Measurements from ENCODE around the gene HSD17B14. TPM values are rescaled to one million over a fixed set of nuclear protein-coding genes. Genes with fewer than 3 reads are reported as not detected.
"Not testable (repeated sequence)": the region's sequence is repeated elsewhere in the genome, so short reads cannot be mapped to it uniquely, and the experiment has no call there.

Gene HSD17B14
- total and polyA plus RNA-seq, 2 experiments from 2014 or later = 8.4 to 11.7 TPM

- peak; percentile 98 for DNase-seq (ENCODE audit: low spot score)
- H3K36me3 ChIP-seq (ENCODE audit: insufficient read depth) = peaks cover 12% of the 10 kb centered on the region
- peak within 1 kb of the TSS; percentile 100 for H3K27ac Mint-ChIP-seq
- H3K4me3 Mint-ChIP-seq = peak within 1 kb of the TSS; percentile 99
- H3K27ac ChIP-seq (ENCODE audit: low read depth) = peak within 1 kb of the TSS; percentile 94
- peaks cover 12% of the 10 kb centered on the region for H3K4me1 ChIP-seq (ENCODE audit: insufficient read depth)
- peak within 1 kb of the TSS; percentile 81 for H3K4me2 ChIP-seq
- H4K20me1 ChIP-seq (replicated peaks; ENCODE audit: insufficient read depth) = peaks cover 17% of the 10 kb centered on the region
- ATAC-seq = peak; percentile 62
- H3K27me3 Mint-ChIP-seq (ENCODE audit: insufficient read depth, low read depth, poor library complexity) = peaks cover 11% of the 10 kb centered on the region
- peaks cover 15% of the 10 kb centered on the region for H3F3A ChIP-seq (replicated peaks; ENCODE audit: low read depth)
- peaks cover 4% of the 10 kb centered on the region; the same call in 1 of the 3 replicates for H3K9me3 Mint-ChIP-seq
- no peaks in the 10 kb centered on the region for H3K27me3 ChIP-seq (ENCODE audit: insufficient read depth)
- TF ChIP-seq ETS1 (IDR thresholded peaks at IDR 0.05) (peak; percentile 13; the same call in 1 of the 2 replicates), ZNF114 (CRISPR knock-in tag; IDR thresholded peaks at IDR 0.05) (peak; percentile 41; the same call in 1 of the 2 replicates), POLR2AphosphoS5 (IDR thresholded peaks at IDR 0.05; ENCODE audit: low read depth) (peak; percentile 100), CREB1 (CRISPR knock-in tag; IDR thresholded peaks at IDR 0.05; ENCODE audit: low read depth) (peak; percentile 98), REST (IDR thresholded peaks at IDR 0.05; ENCODE audit: unreplicated experiment) (no peak)
- TF ChIP-seq, protein P1, sequence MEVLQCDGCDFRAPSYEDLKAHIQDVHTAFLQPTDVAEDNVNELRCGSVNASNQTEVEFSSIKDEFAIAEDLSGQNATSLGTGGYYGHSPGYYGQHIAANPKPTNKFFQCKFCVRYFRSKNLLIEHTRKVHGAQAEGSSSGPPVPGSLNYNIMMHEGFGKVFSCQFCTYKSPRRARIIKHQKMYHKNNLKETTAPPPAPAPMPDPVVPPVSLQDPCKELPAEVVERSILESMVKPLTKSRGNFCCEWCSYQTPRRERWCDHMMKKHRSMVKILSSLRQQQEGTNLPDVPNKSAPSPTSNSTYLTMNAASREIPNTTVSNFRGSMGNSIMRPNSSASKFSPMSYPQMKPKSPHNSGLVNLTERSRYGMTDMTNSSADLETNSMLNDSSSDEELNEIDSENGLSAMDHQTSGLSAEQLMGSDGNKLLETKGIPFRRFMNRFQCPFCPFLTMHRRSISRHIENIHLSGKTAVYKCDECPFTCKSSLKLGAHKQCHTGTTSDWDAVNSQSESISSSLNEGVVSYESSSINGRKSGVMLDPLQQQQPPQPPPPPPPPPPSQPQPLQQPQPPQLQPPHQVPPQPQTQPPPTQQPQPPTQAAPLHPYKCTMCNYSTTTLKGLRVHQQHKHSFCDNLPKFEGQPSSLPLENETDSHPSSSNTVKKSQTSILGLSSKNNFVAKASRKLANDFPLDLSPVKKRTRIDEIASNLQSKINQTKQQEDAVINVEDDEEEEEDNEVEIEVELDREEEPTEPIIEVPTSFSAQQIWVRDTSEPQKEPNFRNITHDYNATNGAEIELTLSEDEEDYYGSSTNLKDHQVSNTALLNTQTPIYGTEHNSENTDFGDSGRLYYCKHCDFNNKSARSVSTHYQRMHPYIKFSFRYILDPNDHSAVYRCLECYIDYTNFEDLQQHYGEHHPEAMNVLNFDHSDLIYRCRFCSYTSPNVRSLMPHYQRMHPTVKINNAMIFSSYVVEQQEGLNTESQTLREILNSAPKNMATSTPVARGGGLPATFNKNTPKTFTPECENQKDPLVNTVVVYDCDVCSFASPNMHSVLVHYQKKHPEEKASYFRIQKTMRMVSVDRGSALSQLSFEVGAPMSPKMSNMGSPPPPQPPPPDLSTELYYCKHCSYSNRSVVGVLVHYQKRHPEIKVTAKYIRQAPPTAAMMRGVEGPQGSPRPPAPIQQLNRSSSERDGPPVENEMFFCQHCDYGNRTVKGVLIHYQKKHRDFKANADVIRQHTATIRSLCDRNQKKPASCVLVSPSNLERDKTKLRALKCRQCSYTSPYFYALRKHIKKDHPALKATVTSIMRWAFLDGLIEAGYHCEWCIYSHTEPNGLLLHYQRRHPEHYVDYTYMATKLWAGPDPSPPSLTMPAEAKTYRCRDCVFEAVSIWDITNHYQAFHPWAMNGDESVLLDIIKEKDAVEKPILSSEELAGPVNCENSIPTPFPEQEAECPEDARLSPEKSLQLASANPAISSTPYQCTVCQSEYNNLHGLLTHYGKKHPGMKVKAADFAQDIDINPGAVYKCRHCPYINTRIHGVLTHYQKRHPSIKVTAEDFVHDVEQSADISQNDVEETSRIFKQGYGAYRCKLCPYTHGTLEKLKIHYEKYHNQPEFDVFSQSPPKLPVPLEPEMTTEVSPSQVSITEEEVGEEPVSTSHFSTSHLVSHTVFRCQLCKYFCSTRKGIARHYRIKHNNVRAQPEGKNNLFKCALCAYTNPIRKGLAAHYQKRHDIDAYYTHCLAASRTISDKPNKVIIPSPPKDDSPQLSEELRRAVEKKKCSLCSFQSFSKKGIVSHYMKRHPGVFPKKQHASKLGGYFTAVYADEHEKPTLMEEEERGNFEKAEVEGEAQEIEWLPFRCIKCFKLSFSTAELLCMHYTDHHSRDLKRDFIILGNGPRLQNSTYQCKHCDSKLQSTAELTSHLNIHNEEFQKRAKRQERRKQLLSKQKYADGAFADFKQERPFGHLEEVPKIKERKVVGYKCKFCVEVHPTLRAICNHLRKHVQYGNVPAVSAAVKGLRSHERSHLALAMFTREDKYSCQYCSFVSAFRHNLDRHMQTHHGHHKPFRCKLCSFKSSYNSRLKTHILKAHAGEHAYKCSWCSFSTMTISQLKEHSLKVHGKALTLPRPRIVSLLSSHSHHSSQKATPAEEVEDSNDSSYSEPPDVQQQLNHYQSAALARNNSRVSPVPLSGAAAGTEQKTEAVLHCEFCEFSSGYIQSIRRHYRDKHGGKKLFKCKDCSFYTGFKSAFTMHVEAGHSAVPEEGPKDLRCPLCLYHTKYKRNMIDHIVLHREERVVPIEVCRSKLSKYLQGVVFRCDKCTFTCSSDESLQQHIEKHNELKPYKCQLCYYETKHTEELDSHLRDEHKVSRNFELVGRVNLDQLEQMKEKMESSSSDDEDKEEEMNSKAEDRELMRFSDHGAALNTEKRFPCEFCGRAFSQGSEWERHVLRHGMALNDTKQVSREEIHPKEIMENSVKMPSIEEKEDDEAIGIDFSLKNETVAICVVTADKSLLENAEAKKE (CRISPR knock-in tag; IDR thresholded peaks at IDR 0.05) = no peak
- H3K4me1 Mint-ChIP-seq = peaks cover 33% of the 10 kb centered on the region
- peaks cover 35% of the 10 kb centered on the region for H3K36me3 Mint-ChIP-seq (ENCODE audit: low read depth)
- H3K9me2 ChIP-seq (ENCODE audit: insufficient read depth) = no peaks in the 10 kb centered on the region
- no peak within 1 kb of the TSS for H2AFZ ChIP-seq
- peak within 1 kb of the TSS; percentile 76 for H3K4me3 ChIP-seq
- peaks cover 21% of the 10 kb centered on the region for H3K79me2 ChIP-seq (replicated peaks; ENCODE audit: insufficient read depth)
Measured at GRCh38 chr19:48872182-48872883, 36.0 kb upstream of the HSD17B14 start, which contains the start of gene PPP1R15A. PPP1R15A (plus strand) TSS chr19:48872421; CDS start chr19:48873234, 813 bp downstream.

DNA sequence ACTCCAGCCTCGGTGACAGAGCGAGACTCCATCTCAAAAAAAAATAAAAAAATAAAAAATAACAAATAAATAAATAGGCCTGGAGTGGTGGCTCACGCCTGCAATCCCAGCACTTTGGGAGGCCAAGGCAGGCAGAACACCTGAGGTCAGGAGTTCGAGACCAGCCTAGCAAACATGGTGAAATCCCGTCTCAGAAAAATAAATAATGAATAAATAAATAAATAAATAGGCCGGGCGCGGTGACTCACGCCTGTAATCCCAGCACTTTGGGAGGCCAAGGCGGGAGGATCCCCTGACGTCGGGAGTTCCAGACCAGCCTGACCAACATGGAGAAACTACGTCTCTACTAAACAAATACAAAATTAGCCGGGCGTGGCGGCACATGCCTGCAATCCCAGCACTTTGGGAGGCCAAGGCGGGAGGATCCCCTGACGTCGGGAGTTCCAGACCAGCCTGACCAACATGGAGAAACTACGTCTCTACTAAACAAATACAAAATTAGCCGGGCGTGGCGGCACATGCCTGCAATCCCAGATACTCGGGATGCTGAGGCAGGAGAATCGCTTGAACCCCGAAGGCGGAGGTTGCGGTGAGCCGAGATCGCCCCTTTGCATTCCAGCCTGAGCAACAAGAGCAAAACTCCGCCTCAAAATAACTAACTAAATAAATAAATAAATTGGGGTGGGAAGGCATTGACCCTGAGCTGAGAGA, 35.3 kb upstream of the HSD17B14 start:
- not testable (repeated sequence) for H3K9me3 Mint-ChIP-seq; DNase-seq (ENCODE audit: low spot score); H2AFZ ChIP-seq; H3K27ac ChIP-seq (ENCODE audit: low read depth); ATAC-seq; H3K4me3 ChIP-seq; H3K27me3 ChIP-seq (ENCODE audit: insufficient read depth); H3K9me2 ChIP-seq (ENCODE audit: insufficient read depth); H3K4me2 ChIP-seq
- peaks cover 12% of the 10 kb centered on the region for H3K4me1 ChIP-seq (ENCODE audit: insufficient read depth)
- H3K36me3 Mint-ChIP-seq (ENCODE audit: low read depth) = peaks cover 35% of the 10 kb centered on the region
- H3K36me3 ChIP-seq (ENCODE audit: insufficient read depth) = peaks cover 12% of the 10 kb centered on the region
- peaks cover 11% of the 10 kb centered on the region for H3K27me3 Mint-ChIP-seq (ENCODE audit: insufficient read depth, low read depth, poor library complexity)
- H3K4me1 Mint-ChIP-seq = peaks cover 39% of the 10 kb centered on the region
- peak overlapping the region; percentile 100 for H3K27ac Mint-ChIP-seq
- H3F3A ChIP-seq (replicated peaks; ENCODE audit: low read depth) = peaks cover 15% of the 10 kb centered on the region
- H3K4me3 Mint-ChIP-seq = peak overlapping the region; percentile 99
- H4K20me1 ChIP-seq (replicated peaks; ENCODE audit: insufficient read depth) = peaks cover 17% of the 10 kb centered on the region
- H3K79me2 ChIP-seq (replicated peaks; ENCODE audit: insufficient read depth) = peaks cover 21% of the 10 kb centered on the region
